Measurements from ENCODE around the gene MCF2L.
"Not testable (repeated sequence)": the region's sequence is repeated elsewhere in the genome, so short reads cannot be mapped to it uniquely, and the experiment has no call there.

The MCF2L gene

DNA sequence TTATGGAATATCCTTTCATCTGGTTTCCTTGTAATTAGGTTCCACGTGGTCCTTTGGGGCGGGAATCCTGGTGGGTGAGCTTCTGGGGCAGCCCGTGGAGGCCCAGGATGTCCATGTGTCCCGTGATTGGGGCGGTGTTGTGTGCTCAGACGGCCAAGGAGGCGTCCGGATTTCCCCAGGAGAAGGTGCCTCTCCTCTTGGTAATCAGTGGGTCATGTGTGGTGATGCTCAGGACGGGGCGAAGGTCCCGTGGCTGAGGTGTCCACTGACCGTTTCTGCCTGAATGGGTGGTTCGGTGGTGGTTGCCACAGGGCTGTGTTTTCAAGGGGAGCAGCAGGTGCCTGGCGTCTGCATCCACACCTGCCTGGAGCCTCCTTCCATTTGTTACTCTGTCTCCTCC is 84.4 kb downstream of the MCF2L start:
- DNase-seq: no peak

DNA sequence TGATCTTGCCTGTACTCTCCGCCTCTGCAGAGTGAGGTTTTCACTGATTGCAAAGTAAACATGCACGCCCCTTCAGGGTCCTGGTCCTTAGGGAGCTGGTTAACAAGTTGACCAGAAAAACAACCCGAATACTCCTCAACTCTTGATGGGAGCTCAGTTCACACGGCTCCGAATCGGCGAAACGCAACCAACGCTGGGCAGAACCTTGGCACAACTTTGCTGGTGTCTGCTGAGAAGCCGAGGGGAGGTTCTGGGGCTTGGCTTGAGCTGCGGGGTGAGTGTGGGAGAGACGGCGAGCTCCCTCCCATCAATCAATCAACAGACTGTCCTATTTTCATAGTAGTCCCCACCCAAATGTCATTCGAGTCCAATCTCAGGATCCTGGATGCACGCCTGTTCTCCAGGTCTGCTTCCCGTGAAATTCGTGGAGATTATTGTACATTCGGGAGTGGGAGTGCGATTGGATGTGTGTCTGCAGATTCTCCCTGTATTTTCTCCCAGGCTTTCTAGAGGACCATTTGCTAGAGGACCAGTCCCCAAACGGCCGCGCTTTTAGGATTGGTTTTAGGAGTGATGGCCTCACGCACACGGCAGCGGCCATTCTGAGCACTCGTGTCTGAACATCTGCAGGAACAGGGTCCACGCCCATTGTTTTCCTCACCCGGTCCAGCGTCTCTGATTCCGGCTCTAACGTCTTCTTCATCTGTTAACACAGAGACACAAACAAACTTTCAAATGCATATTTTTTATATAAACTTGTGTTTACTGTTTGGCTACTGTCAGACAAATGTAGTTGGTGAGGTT is 85.0 kb downstream of the MCF2L start:
- no peak for DNase-seq

DNA sequence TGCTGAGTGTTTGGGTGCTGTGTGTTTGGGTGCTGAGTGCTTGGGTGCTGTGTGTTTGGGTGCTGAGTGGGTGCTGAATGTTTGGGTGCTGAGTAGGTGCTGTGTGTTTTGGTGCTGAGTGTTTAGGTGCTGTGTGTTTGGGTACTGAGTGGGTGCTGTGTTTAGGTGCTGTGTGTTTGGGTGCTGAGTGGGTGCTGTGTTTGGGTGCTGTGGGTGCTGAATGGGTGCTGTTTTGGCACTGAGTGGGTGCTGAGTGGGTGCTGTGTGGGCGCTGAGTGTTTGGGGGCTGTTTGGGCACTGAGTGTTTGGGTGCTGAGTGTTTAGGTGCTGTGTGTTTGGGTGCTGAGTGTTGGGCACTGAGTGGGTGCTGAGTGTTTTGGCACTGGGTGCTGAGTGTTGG is 88.1 kb downstream of the MCF2L start:
- DNase-seq: no peak

DNA sequence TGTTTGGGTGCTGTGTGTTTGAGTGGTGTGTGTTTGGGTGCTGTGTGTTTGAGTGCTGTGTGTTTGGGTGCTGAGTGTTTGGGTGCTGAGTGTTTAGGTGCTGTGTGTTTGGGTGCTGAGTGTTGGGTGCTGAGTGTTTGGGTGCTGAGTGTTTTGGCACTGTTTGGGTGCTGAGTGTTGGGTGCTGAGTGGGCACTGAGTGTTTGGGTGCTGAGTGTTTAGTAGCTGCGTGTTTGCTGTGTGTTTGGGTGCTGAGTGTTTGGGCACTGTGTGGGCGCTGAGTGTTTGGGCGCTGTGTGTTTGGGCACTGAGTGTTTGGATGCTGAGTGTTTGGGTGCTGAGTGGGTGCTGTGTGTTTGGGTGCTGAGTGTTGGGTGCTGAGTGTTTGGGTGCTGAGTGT is 88.5 kb downstream of the MCF2L start:
- not testable (repeated sequence) for DNase-seq

DNA sequence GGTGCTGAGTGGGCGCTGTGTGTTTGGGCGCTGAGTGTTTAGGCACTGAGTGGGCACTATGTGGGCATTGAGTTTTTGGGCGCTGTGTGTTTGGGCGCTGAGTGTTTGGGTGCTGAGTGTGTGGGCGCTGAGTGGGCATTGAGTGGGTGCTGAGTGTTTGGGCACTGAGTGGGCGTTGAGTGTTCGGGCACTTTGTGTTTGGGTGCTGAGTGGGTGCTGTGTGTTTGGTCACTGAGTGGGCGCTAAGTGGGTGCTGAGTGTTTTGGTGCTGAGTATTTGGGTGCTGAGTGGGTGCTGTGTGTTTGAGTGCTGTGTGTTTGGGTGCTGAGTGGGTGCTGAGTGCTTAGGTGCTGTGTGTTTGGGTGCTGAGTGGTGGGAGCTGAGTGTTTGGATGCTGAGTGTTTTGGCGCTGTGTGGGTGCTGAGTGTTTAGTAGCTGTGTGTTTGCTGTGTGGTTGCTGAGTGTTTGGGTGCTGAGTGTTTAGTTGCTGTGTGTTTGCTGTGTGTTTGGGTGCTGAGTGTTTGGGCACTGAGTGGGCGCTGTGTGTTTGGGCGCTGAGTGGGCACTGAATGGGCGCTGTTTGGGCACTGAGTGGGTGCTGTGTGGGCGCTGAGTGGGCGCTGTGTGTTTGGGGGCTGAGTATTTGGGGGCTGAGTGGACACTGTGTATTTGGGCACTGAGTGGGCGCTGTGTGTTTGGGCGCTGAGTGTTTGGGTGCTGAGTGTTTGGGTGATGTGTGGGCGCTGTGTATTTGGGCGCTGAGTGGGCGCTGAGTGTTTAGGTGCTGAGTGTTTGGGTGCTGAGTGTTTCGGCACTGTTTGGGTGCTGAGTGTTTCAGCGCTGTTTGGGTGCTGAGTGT is 89.3 kb downstream of the MCF2L start:
- no peak for DNase-seq

DNA sequence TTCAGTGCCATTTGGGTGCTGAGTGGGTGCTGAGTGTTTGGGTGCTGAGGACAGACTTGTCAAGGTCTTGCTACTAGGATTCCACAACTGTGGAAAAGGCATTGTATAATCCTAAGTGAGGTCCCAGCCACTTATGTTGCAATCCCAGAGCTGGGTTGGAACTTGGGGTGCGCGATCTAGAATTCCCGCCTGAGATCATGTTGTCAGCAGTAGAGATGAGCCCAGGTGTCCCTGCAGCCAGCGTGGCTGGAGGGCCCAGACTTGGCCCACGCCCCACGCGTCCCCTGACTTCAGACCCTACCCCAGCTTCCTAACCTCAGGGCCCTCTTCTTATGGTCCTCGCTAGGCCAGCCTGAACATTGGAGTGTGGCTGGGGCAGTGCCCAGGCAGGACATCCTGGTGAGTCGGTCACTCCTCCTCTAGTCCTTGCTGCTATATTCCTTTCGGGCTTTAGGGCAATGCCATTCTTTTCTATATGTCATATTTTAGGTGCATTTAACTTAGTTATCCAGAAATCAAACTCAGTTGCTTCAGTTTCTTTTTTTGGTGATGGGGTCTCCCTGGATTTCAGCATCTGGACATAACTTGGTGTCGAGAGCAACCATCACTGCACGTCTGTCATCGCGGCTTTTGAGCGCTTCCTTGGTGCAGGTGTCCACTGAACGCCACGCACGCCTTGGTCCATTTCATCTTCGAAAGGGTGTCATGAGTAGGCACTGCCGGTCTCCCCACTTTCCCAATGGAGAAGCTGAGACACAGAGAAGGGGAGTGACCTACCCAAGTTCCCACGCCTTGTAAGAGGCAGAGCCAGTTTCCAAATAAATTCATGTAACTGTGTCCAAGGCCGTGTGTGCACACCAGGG is 90.2 kb downstream of the MCF2L start:
- DNase-seq: no peak

DNA sequence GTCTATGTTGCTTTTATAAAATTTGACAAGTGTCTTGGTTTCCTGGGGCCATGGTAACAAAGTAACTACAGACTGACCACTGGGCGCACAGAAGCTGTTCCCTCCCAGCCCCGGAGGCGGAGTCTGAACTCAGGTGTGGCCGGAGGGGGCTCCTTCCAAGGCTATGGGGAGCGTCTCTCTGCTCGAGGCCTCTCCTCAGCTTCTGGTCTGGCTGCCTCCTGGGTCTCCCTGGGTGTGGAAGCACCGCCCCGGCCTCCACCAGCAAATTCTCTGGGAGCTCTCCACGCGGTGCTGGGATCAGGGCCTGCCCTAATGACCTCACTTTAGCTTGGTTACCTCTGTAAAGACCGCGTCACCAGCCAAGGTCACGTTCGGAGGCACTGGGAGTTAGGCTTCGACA is 90.9 kb downstream of the MCF2L start:
- DNase-seq: no peak

DNA sequence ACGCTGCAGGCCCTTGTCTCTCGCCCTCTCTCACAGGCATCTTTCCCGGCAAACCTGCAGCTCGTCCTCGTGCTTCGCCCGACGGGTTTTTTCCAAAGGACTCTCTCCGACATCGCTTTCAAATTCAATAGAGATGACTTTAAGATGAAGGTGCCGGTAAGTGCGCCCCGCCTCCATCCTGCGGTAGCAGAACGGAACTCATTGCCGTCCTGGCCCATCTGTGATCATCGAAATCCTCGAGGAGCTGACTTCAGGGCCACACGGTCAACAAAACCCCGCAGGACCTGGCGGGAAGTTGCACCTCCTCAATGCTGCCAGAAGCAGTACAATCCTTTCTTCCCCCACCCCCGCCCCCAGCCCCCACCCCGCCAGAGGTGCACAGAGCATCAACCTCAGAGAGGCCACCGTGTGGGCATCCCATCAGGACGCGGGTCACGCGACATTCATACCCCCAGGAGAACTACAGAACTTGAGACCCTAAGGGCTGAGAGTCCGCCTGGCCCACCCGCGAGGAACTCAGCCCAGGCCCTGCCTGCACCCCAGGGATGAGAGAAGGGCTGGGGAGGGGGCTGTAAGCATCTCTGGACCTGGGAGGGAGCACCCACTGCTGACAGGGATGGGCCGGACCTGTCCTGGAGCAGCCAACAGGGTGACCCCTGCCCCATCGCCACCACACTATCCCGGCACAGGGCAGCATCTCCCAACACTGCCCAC is 91.7 kb downstream of the MCF2L start:
- no peak for DNase-seq

DNA sequence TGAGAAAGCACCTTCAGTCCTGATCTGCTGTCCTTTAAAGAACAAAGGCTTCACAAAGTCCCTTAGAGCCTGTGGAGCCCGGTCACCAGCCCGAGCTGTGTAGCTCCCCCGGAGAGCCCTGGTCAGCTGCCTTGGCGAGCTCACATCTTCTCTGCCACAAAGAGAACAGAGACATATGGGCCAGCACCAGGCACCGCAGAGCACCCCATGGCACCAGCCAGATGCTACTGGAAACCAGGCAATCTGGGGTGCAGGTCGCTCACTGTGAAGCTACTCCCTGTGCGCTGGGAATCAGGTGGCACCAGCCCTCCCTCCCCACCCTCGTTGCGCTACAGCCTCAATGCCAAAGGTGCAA is 92.2 kb downstream of the MCF2L start:
- no peak for DNase-seq

DNA sequence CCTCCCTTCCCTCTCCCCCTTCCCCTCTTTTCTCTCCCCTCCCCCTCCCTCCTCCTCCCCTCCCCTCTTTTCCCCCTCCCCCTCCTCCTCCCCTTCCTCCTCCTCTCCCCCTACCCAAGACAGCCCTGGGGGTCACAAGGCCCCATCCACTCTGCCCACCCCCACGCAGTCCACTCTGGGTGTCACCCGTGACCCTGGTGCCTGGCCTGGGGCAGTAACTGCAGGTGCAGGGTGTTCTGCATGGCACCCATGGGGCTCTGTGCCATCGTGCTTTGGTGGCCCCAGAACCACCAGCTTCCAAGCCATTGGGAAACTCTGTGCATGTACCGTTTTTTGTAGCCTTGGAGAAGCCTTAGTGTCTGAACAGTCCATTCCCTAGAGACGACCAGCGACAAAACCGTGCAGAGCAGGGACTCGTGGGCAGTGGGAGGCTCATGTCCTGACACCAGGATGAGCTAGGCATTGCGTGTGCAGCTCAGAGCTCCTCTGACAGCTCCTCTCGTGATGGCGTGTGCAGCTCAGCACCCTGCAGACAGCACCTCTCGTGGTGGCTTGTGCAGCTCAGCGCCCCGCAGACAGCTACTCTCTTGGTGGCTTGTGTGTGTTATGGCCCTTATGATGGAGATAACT is 92.9 kb downstream of the MCF2L start:
- DNase-seq: no peak

DNA sequence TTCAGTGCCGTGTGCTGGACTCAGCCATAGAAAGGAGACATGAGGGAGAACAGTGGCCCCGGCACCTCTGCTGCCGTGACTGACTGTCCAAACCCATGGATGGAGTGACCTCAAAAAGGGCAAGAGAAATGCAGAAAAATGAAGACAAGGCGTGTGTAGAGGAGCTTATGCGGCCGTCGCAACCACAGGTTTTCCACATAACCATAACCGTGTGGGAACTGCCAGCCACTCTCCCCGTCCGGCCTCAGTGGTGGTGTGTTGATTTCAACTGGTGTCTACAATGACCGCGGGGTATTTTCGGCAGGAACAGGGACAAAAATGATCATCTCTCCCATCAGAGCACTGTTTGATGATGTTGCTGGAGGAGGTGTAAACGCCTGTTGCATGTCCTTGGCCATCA is 93.7 kb downstream of the MCF2L start:
- DNase-seq: no peak

DNA sequence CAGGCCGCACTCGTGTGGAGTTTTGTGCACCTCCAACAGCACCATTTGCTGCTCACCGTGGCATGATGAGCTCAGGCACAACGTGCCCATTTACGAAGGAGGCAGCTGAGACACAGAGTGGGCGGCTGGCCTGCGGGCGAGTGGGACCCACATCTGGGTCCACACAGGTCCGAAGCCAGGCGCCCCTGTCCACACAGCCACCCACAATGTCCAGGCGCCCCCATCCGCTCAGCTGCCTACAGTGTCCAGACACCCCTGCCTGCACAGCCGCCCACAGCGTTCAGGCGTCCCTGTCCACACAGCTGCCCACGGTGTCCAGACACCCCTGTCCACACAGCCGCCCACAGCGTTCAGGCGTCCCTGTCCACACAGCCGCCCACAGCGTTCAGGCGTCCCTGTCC is 94.1 kb downstream of the MCF2L start:
- no peak for DNase-seq

DNA sequence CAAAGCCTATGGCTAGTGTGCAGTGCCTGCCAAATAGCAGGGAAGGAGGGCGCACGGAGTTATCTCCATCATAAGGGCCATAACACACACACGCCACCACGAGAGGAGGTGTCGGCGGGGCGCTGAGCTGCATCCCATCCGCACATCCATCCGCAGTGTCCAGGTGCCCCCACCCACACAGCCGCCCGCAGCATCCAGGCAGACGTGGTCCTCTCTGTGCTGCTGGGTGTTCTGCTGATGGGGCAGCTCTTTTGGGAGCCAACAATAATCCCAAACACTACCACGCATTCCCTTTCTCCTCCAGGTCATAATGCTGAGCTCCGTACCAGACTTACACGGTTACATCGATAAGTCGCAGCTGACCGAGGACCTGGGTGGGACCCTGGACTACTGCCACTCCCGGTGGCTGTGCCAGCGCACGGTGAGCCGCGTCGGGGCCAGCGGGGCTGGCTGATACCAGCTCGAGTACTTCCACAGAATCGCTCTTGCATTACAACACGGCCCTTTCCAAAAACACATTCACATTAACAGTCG is 95.1 kb downstream of the MCF2L start:
- DNase-seq: no peak

DNA sequence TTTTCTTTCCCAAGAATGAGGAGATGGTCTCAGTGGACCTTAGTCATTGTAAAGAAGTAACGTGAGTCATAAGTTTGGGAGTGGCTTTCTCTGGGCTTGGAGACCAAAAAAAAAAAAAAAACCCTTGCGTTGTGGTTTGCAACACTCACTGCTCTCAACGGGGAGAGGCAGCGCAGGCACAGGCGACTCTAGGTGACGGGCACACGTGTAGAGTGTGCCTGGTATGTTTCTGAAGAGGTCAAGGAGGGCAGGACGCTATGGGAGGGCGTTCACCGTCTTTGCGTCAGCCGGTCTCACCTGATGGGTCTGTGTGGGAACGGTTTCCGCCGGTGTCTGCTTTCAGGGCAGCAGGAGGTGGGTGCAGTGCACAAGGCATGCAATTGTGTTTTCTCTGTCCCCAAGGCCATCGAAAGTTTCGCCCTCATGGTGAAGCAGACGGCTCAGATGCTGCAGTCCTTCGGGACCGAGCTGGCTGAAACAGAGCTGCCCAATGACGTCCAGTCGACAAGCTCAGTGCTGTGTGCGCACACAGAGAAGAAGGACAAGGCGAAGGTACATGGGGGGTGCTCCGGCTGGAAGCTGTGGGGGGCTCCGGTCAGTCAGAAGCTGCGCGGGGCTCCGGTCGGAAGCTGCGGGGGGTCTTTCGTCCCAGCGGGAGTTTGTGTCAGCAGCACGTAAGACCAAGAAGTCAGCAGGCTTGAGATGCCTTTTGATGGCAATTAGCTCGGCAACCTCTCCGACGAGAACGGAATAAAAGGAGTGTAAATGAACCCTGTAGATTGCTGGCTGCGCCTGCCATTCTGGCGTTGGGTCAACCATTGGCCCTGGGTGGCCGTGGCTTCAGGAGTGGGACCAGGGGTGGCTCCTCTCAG is 95.8 kb downstream of the MCF2L start:
- no peak for DNase-seq

DNA sequence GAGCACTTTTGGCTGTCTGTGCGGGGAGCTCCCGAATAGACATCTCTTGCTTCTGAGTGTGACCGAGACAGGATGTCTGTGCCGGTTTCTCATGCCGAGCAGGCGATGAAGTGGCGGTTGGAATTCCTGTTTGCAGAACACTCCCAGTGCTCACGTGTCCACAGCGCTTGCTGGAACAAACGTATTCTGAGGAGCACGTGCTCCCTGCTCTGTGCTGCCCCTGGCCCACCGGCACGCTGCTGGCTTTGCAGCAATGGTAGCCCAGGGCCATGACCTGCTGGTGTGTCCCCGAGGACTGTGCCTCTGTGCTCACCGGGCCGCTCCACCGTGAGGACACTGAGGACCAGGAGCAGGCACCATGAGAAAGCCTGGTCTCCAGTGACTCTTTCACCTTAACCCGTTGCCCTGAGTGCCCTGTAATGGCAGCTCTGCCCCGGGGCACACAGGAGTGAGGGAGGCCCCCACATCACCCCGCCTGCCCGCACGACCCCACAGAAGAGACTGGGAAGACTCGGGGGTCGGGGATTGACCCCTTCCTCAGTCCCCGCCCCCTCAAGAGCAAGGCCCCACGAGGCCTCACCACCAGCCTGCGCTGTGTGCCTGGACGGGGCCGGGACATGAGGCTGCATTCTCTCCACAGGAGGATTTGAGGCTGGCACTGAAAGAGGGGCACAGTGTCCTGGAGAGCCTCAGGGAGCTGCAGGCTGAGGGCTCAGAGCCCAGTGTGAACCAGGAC is 96.6 kb downstream of the MCF2L start:
- DNase-seq: no peak

DNA sequence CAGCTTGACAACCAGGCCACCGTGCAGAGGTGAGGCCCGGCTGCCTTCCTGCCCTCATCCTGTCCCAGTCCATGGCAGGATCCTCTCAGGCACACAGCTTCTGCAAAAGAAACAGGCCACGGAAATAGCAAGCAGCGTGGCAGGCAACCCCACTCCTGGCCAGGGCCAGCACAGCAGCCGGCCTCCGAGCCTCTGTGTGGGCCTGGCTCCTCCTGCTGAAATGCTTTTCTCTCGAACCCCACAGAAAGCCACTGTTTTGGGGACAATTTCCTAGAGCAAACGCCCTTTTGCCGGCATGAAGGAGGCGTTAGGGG is 97.1 kb downstream of the MCF2L start:
- DNase-seq: no peak

DNA sequence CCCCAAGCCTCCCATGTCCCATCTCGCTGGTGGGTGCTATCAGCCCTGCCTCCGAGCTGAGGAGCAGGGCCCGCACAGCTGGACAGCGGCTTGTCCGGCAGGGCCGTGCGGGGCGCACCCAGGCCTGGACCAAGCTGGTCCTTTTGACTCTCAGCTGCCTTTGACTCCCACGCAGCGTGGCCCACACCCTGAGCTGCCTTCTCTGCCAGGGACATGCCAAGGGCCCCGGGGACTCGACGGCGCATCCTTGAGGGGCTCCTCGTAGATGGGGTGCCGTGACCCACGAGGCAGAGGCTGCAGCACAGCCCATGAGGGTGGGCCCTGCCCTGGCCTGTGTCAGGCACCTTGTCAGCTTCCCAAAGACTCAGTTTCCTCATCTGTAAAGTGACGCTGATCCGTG is 97.7 kb downstream of the MCF2L start:
- no peak for DNase-seq

DNA sequence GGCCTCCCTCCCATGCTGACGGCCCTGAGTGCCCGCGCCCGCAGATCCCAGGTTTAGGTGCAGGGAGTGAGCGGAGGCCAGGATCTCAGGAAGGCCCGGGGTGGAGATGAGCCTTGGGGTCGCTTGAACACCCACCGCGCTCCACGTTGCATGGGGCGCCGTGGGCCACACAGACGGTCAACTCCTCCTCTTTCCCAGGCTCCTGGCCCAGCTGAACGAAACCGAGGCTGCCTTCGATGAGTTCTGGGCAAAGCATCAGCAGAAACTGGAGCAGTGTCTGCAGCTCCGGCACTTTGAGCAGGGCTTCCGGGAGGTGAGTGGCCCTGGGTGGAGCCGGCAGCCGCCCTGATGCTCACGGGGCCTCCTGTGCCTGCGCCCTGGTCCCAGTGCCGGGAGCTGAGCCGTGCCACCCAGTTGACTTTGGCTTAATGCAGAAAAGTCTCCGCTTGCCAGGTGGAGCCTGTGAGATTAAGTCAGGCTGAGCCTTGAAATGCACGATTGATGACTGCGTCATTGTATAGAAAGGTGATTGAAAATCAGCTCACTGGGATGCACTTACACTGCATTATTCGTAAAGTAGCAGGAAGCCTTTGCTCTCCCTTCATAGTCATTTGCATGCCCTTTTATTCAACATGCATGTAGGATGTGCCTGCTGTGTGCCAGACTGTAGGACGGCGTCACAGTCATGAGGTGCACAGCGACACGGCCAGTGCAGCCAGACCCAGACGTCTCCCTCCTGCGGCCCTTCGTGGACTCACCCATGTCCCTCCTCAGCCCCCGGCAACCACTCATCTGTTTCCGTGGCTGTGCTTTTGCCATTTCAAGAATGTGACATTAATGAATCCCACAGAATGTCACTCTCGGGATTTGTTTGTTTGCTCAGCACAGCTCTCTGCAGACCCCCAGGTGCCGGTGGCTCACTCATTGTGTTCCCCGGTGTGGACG is 101.1 kb downstream of the MCF2L start:
- DNase-seq: no peak

DNA sequence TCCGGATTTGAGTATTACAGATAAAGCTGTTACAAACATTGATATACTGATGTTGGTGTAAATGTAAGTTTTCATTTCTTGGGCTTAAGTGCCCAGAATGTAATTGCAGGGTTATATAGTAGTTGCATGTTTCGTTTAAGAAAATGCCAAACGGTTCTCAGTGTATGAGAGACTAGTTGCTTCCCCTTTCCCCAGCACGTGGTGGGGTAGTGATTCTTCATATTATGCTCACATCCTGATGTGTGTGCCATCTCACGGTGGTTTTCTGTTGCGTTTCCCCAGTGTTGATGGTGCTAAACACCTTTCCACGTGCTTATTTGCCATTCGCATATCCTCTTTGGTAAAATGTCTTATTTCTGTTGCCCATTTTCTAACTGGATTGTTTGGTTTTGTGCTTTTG is 101.8 kb downstream of the MCF2L start:
- no peak for DNase-seq

Measured in stimulated activated CD4-positive, alpha-beta T cell treated with anti-CD3 and anti-CD28 coated beads, Interleukin-15, amount 100 ng/mL, for 24 hours (primary cell).